ENCODE measurements around the gene WDR45.
A peak's percentile ranks its signal among the peaks of the same experiment; 100 is the strongest.

Gene WDR45

GRCh38 chrX:49073601-49074575 lies 5.8 kb downstream of the WDR45 start, which contains the start of gene PRAF2:
TSS of gene PRAF2 (minus strand) at chrX:49074002. CDS start at chrX:49073987, 15 bp downstream.
- peak; percentile 70 to 78 for DNase-seq (ENCODE audit: low read depth in 2 of 2)

GRCh38 chrX:49072712-49073095 lies 7.0 kb downstream of the WDR45 start:
- no peak for DNase-seq (ENCODE audit: low read depth in 2 of 2)

GRCh38 chrX:49071877-49072711 lies 7.6 kb downstream of the WDR45 start:
- no peak for DNase-seq (ENCODE audit: low read depth in 2 of 2)

GRCh38 chrX:49070988-49071387 lies 8.7 kb downstream of the WDR45 start:
- no peak for DNase-seq (ENCODE audit: low read depth in 2 of 2)

GRCh38 chrX:49069038-49069437 lies 10.6 kb downstream of the WDR45 start:
- DNase-seq (ENCODE audit: low read depth in 2 of 2), result no peak

- no peak for DNase-seq (ENCODE audit: low read depth in 2 of 2)
Measured at GRCh38 chrX:49067285-49068120, 12.2 kb downstream of the WDR45 start.

- no peak for DNase-seq (ENCODE audit: low read depth in 2 of 2)
Measured at GRCh38 chrX:49066690-49067089, 13.0 kb downstream of the WDR45 start.

- DNase-seq (ENCODE audit: low read depth in 2 of 2), result no peak
Measured at GRCh38 chrX:49066278-49066677, 13.4 kb downstream of the WDR45 start.

GRCh38 chrX:49064735-49065134 lies 15.0 kb downstream of the WDR45 start:
- no peak for DNase-seq (ENCODE audit: low read depth in 2 of 2)

- DNase-seq (ENCODE audit: low read depth in 2 of 2), result no peak
Measured at GRCh38 chrX:49064303-49064702, 15.4 kb downstream of the WDR45 start.

GRCh38 chrX:49063715-49064114 lies 16.0 kb downstream of the WDR45 start:
- DNase-seq (ENCODE audit: low read depth in 2 of 2), result no peak

- DNase-seq (ENCODE audit: low read depth in 2 of 2), result no peak
Measured at GRCh38 chrX:49061916-49062315, 17.8 kb downstream of the WDR45 start.

GRCh38 chrX:49061490-49061889 lies 18.2 kb downstream of the WDR45 start:
- no peak for DNase-seq (ENCODE audit: low read depth in 2 of 2)

GRCh38 chrX:49060914-49061313 lies 18.8 kb downstream of the WDR45 start:
- no peak for DNase-seq (ENCODE audit: low read depth in 2 of 2)

- DNase-seq (ENCODE audit: low read depth in 2 of 2), result no peak
Measured at GRCh38 chrX:49059681-49060085, 20.0 kb downstream of the WDR45 start.

GRCh38 chrX:49059201-49059600 lies 20.5 kb downstream of the WDR45 start:
- no peak for DNase-seq (ENCODE audit: low read depth in 2 of 2)

- no peak for DNase-seq (ENCODE audit: low read depth in 2 of 2)
Measured at GRCh38 chrX:49058794-49059193, 20.9 kb downstream of the WDR45 start, which contains the start of gene CCDC120. TSS of gene CCDC120 (plus strand) at chrX:49058999. CDS start at chrX:49062042, 3,043 bp downstream.

GRCh38 chrX:49054073-49054762 lies 25.5 kb downstream of the WDR45 start:
- DNase-seq (ENCODE audit: low read depth in 2 of 2), result no peak

GRCh38 chrX:49053223-49054072 lies 26.2 kb downstream of the WDR45 start:
- peak in 1 of 2 donors; percentile 31 for DNase-seq (ENCODE audit: low read depth in 2 of 2)

GRCh38 chrX:49043987-49044281 lies 35.8 kb downstream of the WDR45 start:
- no peak for DNase-seq (ENCODE audit: low read depth in 2 of 2)

Data from stimulated activated CD8-positive, alpha-beta memory T cell treated with anti-CD3 and anti-CD28 coated beads, Interleukin-7, amount 100 ng/mL, for 1 hour (primary cell).